H1 (cell line): Measurements from ENCODE around the gene BLOC1S1. TPM values are rescaled to one million over a fixed set of nuclear protein-coding genes. Genes with fewer than 3 reads are reported as not detected.
A peak's percentile ranks its signal among the peaks of the same experiment; 100 is the strongest.

ENCODE experiments used
- CTCF ChIA-PET: fragments of 300-600 bp; sonication (Branson Sonifier 250); formaldehyde crosslinking; loops from one replicate; lab custom pipeline; 2021; ENCODE audit not compliant: partially characterized antibody; lab: Charles Lee
- POLR2A ChIA-PET: fragments of 300-600 bp; sonication (Branson Sonifier 250); formaldehyde crosslinking; loops from one replicate; lab custom pipeline; 2021; ENCODE audit warnings: inconsistent platforms; ENCODE audit not compliant: partially characterized antibody; lab: Charles Lee
- DNase-seq, 2 experiments: peaks; one replicate each; pipeline versions ENCODE4 v3.0.0 to v3.0.0-alpha.2; 2010 to 2022; ENCODE audit warnings: low spot score in 2 of 2, low read depth in 1 of 2, mixed read lengths in 1 of 2
- FAIRE-seq: peaks from 2 replicates; lab custom pipeline; 2011; peaks lifted over from hg19 to GRCh38; lab: Jason Lieb, UNC
- H2AFZ ChIP-seq: 2 replicates; pipeline ENCODE4 v1.8.1; 2012; ENCODE audit warnings: low read length, inconsistent platforms
- H2AK5ac ChIP-seq: 2 replicates; pipeline ENCODE4 v1.6.1; 2013; ENCODE audit warnings: low read depth, low read length
- H2BK120ac ChIP-seq: replicated peaks from 2 replicates; pipeline ENCODE3; 2013; ENCODE audit warnings: low read depth, low read length, inconsistent platforms
- H2BK12ac ChIP-seq: 2 replicates; pipeline ENCODE4 v1.6.1; 2013; ENCODE audit warnings: low read depth, low read length
- H2BK15ac ChIP-seq: 2 replicates; pipeline ENCODE4 v1.6.1; 2013; ENCODE audit warnings: low read length
- H2BK20ac ChIP-seq: 2 replicates; pipeline ENCODE4 v1.6.1; 2013; ENCODE audit warnings: low read length
- H2BK5ac ChIP-seq: 2 replicates; pipeline ENCODE4 v1.6.1; 2013; ENCODE audit warnings: low read depth, low read length
- H3K14ac ChIP-seq: 2 replicates; pipeline ENCODE4 v1.6.1; 2013; ENCODE audit warnings: inconsistent platforms; ENCODE audit not compliant: insufficient read length
- H3K18ac ChIP-seq: 2 replicates; pipeline ENCODE4 v1.6.1; 2013; ENCODE audit warnings: low read length; ENCODE audit errors: extremely low read depth
- H3K23ac ChIP-seq: 2 replicates; pipeline ENCODE4 v1.6.1; 2013; ENCODE audit warnings: inconsistent platforms; ENCODE audit not compliant: insufficient read length
- H3K23me2 ChIP-seq: 2 replicates; pipeline ENCODE4 v1.6.1; 2013; ENCODE audit warnings: low read depth, low read length
- H3K27ac ChIP-seq: 2 replicates; pipeline ENCODE4 v1.6.1; 2011; ENCODE audit warnings: low read depth, low read length, inconsistent platforms
- H3K27me3 ChIP-seq, 4 experiments: replicated peaks in 1 of 4; 1 replicate in 1 of 4; 2 replicates in 3 of 4; pipeline versions ENCODE4 v1.6.1 to v1.8.1; 2011 to 2013; ENCODE audit warnings: low read length in 3 of 4, mild to moderate bottlenecking in 3 of 4, inconsistent platforms in 2 of 4, mixed read lengths in 2 of 4, moderate library complexity in 1 of 4; ENCODE audit not compliant: control insufficient read depth in 3 of 4, insufficient read depth in 3 of 4; ENCODE audit errors: extremely low read depth in 1 of 4
- H3K36me3 ChIP-seq, 4 experiments: 2 replicates each; pipeline versions ENCODE4 v1.6.1 to v1.8.1; 2011 to 2013; ENCODE audit warnings: mild to moderate bottlenecking in 4 of 4, low read length in 3 of 4, moderate library complexity in 2 of 4, control low read depth in 1 of 4, inconsistent platforms in 1 of 4; ENCODE audit not compliant: insufficient read depth in 4 of 4, control insufficient read depth in 2 of 4
- H3K4ac ChIP-seq: replicated peaks from 2 replicates; pipeline ENCODE3; 2013; ENCODE audit warnings: low read length, low read depth, mixed read lengths, inconsistent platforms; ENCODE audit not compliant: insufficient read length
- H3K4me1 ChIP-seq, 4 experiments: replicated peaks in 1 of 4; 1 replicate in 1 of 4; 2 replicates in 3 of 4; pipeline versions ENCODE4 v1.6.1 to v1.8.1; 2011 to 2013; ENCODE audit warnings: low read length in 3 of 4, inconsistent platforms in 2 of 4, mixed read lengths in 1 of 4; ENCODE audit not compliant: insufficient read depth in 4 of 4, control insufficient read depth in 3 of 4
- H3K4me2 ChIP-seq, 2 experiments: 2 replicates each; pipeline versions ENCODE4 v1.6.1 to v1.8.1; 2011 to 2013; ENCODE audit warnings: low read depth in 2 of 2, low read length in 2 of 2, control low read depth in 1 of 2, inconsistent platforms in 1 of 2, mild to moderate bottlenecking in 1 of 2; ENCODE audit not compliant: insufficient read depth in 1 of 2
- H3K4me3 ChIP-seq, 4 experiments: fragments of 200-600, 300-600 bp in 1 of 4; sonication (generic), shearing (Covaris generic), sonication (Bioruptor Twin) in 1 of 4; 2 replicates each; pipeline versions ENCODE4 v1.5.1 to v1.8.1; 2011 to 2016; ENCODE audit warnings: low read length in 4 of 4, low read depth in 3 of 4, control low read depth in 2 of 4, inconsistent platforms in 2 of 4, mild to moderate bottlenecking in 2 of 4, mixed read lengths in 1 of 4, moderate library complexity in 1 of 4; ENCODE audit not compliant: insufficient read depth in 2 of 4; ENCODE audit errors: extremely low read depth in 1 of 4
- H3K56ac ChIP-seq: replicated peaks from 2 replicates; pipeline ENCODE3; 2013; ENCODE audit warnings: low read depth, mild to moderate bottlenecking, mixed read lengths, low read length, inconsistent platforms; ENCODE audit not compliant: insufficient read length
- H3K79me1 ChIP-seq: 2 replicates; pipeline ENCODE4 v1.6.1; 2013; ENCODE audit warnings: low read depth, low read length, control low read depth
- H3K79me2 ChIP-seq, 2 experiments: 2 replicates each; pipeline versions ENCODE4 v1.6.1 to v1.8.1; 2012 to 2013; ENCODE audit warnings: low read length in 2 of 2, mild to moderate bottlenecking in 2 of 2, inconsistent platforms in 1 of 2; ENCODE audit not compliant: insufficient read depth in 2 of 2, control insufficient read depth in 1 of 2
- H3K9ac ChIP-seq, 4 experiments: replicated peaks in 1 of 4; 1 replicate in 1 of 4; 2 replicates in 3 of 4; pipeline versions ENCODE4 v1.6.1 to v1.8.1; 2011 to 2013; ENCODE audit warnings: low read depth in 3 of 4, low read length in 3 of 4, control low read depth in 2 of 4, mild to moderate bottlenecking in 2 of 4, moderate library complexity in 2 of 4, inconsistent platforms in 1 of 4; ENCODE audit errors: extremely low read depth in 1 of 4
- H3K9me3 ChIP-seq, 2 experiments: 2 replicates each; pipeline versions ENCODE4 v1.6.1 to v1.8.1; 2012 to 2013; ENCODE audit warnings: mild to moderate bottlenecking in 2 of 2, moderate library complexity in 2 of 2, control low read depth in 1 of 2, inconsistent platforms in 1 of 2, low read depth in 1 of 2, low read length in 1 of 2, mixed read lengths in 1 of 2; ENCODE audit not compliant: insufficient read depth in 2 of 2
- H4K20me1 ChIP-seq, 2 experiments: replicated peaks in 1 of 2; 2 replicates each; pipeline versions ENCODE3 to v1.8.1; 2011 to 2013; ENCODE audit warnings: inconsistent platforms in 2 of 2, low read length in 2 of 2, mild to moderate bottlenecking in 1 of 2; ENCODE audit not compliant: insufficient read depth in 2 of 2, control insufficient read depth in 1 of 2
- H4K5ac ChIP-seq: 2 replicates; pipeline ENCODE4 v1.6.1; 2013; ENCODE audit warnings: low read length, low read depth, mixed read lengths, inconsistent platforms; ENCODE audit not compliant: insufficient read length
- H4K8ac ChIP-seq: 2 replicates; pipeline ENCODE4 v1.8.0; 2013; ENCODE audit warnings: mild to moderate bottlenecking, moderate library complexity, low read length, inconsistent platforms; ENCODE audit not compliant: insufficient read depth; ENCODE audit errors: extremely low read depth
- H4K91ac ChIP-seq: replicated peaks from 2 replicates; pipeline ENCODE3; 2013; ENCODE audit warnings: low read length, mixed read lengths, inconsistent platforms; ENCODE audit not compliant: insufficient read length
- ATF3 ChIP-seq: IDR thresholded peaks from 2 replicates; pipeline ENCODE4 v1.6.1; 2011; ENCODE audit warnings: low read depth, mild to moderate bottlenecking, low read length; ENCODE audit not compliant: insufficient read depth
- BACH1 ChIP-seq: IDR thresholded peaks from 2 replicates; pipeline ENCODE4 v1.6.1; 2012; ENCODE audit warnings: low read length, improper control_type of control experiment
- GTF2F1 ChIP-seq: IDR thresholded peaks from 2 replicates; pipeline ENCODE4 v1.6.1; 2012; ENCODE audit warnings: low read depth, low read length, improper control_type of control experiment, borderline replicate concordance
- JUND ChIP-seq: IDR thresholded peaks from 2 replicates; pipeline ENCODE4 v1.6.1; 2011; ENCODE audit warnings: mild to moderate bottlenecking, improper control_type of control experiment, low read length
- MAFK ChIP-seq: IDR thresholded peaks from 2 replicates; pipeline ENCODE4 v1.6.1; 2012; ENCODE audit warnings: low read depth, mild to moderate bottlenecking, improper control_type of control experiment, low read length
- MAX ChIP-seq: IDR thresholded peaks from 2 replicates; pipeline ENCODE4 v1.6.1; 2012; ENCODE audit warnings: inconsistent platforms
- NRF1 ChIP-seq: IDR thresholded peaks from 2 replicates; pipeline ENCODE4 v1.6.1; 2011; ENCODE audit warnings: mild to moderate bottlenecking, low read depth, low read length, improper control_type of control experiment
- RAD21 ChIP-seq, 2 experiments: IDR thresholded peaks in 1 of 2; conservative IDR thresholded peaks in 1 of 2; 2 replicates each; pipeline ENCODE4 v1.6.1; 2011; ENCODE audit warnings: low read depth in 2 of 2, low read length in 2 of 2, improper control_type of control experiment in 1 of 2, inconsistent platforms in 1 of 2, mild to moderate bottlenecking in 1 of 2, moderate library complexity in 1 of 2
- USF2 ChIP-seq: IDR thresholded peaks from 2 replicates; pipeline ENCODE4 v1.6.1; 2011; ENCODE audit warnings: low read length, improper control_type of control experiment
- WGBS, 2 experiments: shearing (Covaris generic) in 1 of 2; methylation state at CpG; one replicate each; pipeline versions ENCODE4 v1.1.6 to v1.1.7; 2013 to 2015; ENCODE audit warnings: low lambda C conversion rate in 2 of 2, mixed read lengths in 2 of 2, inconsistent platforms in 1 of 2, low coverage in 1 of 2, missing lambda C conversion rate in 1 of 2; ENCODE audit not compliant: insufficient replicate concordance in 2 of 2, insufficient coverage in 1 of 2, insufficient read length in 1 of 2; ENCODE audit errors: extremely low coverage in 1 of 2, missing lambda C conversion rate in 1 of 2; 5-methylcytosine and 5-hydroxymethylcytosine counted together
- polyA plus RNA-seq, 7 experiments: library from polyadenylated mRNA; depleted of rRNA in 3 of 7; stranded (reverse) in 5 of 7; unstranded in 2 of 7; fragments of >200 nt in 5 of 7; fragments of 200-250 nt in 2 of 7; gene quantifications; 1 replicate in 5 of 7; 2 replicates in 1 of 7; 4 replicates in 1 of 7; pipeline versions ENCODE4 v1.2.1 to v1.2.3, GENCODE V29; 2011 to 2013; ENCODE audit warnings: missing spikeins in 2 of 7, mixed read lengths in 2 of 7
- total RNA-seq: library from RNA; stranded (reverse); fragmentation: NEBNext Ultra II Directional; extraction: Animal tissue kit (Norgen Biotek cat#: 25700); gene quantifications from 2 replicates; pipeline ENCODE4 v1.2.1, GENCODE V29; 2021

The BLOC1S1 gene
- total and polyA plus RNA-seq, 2 of the 8 experiments (the other 6 are each of a cell fraction or from before 2014, with no cell fraction given) = 91.1 to 185 TPM

GRCh38 chr12:55703288-55703687 lies 12.6 kb upstream of the BLOC1S1 start:
- POLR2A ChIA-PET = no interaction called here
- 91% methylated on average over 2 of the region's 2 CpGs; no CpG with 5 or more reads in 1 of the 2 experiments for WGBS, 2 experiments
- TF ChIP-seq GTF2F1 (no peak), BACH1 (no peak), MAX (no peak), RAD21 (IDR thresholded peaks at IDR 0.05 in 1 of 2, conservative IDR thresholded peaks at IDR 0.05 in 1 of 2; ENCODE audit: low read depth in 2 of 2, low read length in 2 of 2) (no peak), MAFK (no peak), ATF3 (no peak), JUND (no peak), NRF1 (no peak), USF2 (no peak)

More at GRCh38 chr12:55703288-55703687, 12.6 kb upstream of the BLOC1S1 start:
- no peak overlapping the region for H2AFZ ChIP-seq
- no peak overlapping the region for H3K18ac ChIP-seq
- DNase-seq = no peak
- H2BK12ac ChIP-seq = no peak overlapping the region
- peaks cover 0 to 32% of the 10 kb centered on the region in 2 experiments; a peak in 2 of 4 replicates for H3K79me2 ChIP-seq
- 0 out of 2 replicates have a peak overlapping the region, but pooled peaks have one; percentile 39 for H2AK5ac ChIP-seq
- H3K9ac ChIP-seq = no peak overlapping the region
- H3K4me3 ChIP-seq = no peak overlapping the region
- H4K8ac ChIP-seq = no peak overlapping the region
- H3K4me1 ChIP-seq = peaks cover 0 to 13% (median 6%) of the 10 kb centered on the region in 4 experiments; a peak in 5 of 7 replicates
- no peaks in the 10 kb centered on the region for H3K9me3 ChIP-seq
- no peak overlapping the region for H4K5ac ChIP-seq
- H3K56ac ChIP-seq = no peak overlapping the region
- H3K23ac ChIP-seq = no peak overlapping the region
- H2BK120ac ChIP-seq = no peak overlapping the region
- no peak overlapping the region for H3K4ac ChIP-seq
- H2BK5ac ChIP-seq = 0 out of 2 replicates have a peak overlapping the region, but pooled peaks have one; percentile 16
- no peak overlapping the region for H3K14ac ChIP-seq
- peaks cover 0 to 3% (median 1%) of the 10 kb centered on the region in 4 experiments; a peak in 2 of 8 replicates for H3K36me3 ChIP-seq
- H4K20me1 ChIP-seq = peaks cover 0 to 16% of the 10 kb centered on the region in 2 experiments
- peaks cover 11% of the 10 kb centered on the region; the same call in 1 of the 2 replicates for H3K23me2 ChIP-seq
- H2BK20ac ChIP-seq = no peak overlapping the region
- peaks cover 14% of the 10 kb centered on the region; the same call in 1 of the 2 replicates for H3K79me1 ChIP-seq
- H3K4me2 ChIP-seq = no peak overlapping the region
- CTCF ChIA-PET = interaction anchor here (0.6 to 5.1 kb wide), 8 partner anchors 11 to 47 kb away, joined by 3 to 38 read pairs (median 3); partner anchors contain the start of gene RDH5
- H2BK15ac ChIP-seq = no peak overlapping the region
- H4K91ac ChIP-seq = no peak overlapping the region
- H3K27me3 ChIP-seq = peaks cover 0 to 3% (median 0%) of the 10 kb centered on the region in 4 experiments; a peak in 3 of 7 replicates
- no peak for FAIRE-seq
- H3K27ac ChIP-seq = no peak overlapping the region
